Measurements from ENCODE around the gene UTP18. TPM values are rescaled to one million over a fixed set of nuclear protein-coding genes. Genes with fewer than 3 reads are reported as not detected.

UTP18 gene
- total RNA-seq, 1 donor from 2014 or later, result 1.8 TPM

DNA sequence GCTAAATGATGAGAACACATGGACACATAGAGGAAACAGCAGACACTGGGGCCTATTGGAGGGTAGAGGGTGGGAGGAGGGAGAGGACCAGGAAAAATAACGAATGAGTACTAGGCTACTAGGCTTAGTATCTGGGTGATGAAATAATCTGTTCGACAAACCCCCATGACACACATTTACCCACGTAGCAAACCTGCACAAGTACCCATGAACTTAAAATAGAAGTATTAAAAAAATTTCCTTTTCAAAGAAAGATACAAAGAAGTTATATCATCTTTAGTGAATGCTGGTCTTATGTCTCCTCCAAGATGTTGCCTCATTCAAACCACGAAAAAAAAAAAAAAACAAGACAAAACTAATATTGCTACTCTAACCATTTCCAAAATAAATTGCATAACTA is 32.2 kb upstream of the UTP18 start:
- H3K27me3 ChIP-seq, result no peaks in the 10 kb centered on the region
- H3K4me3 ChIP-seq, result no peak overlapping the region
- TF ChIP-seq, protein P1, sequence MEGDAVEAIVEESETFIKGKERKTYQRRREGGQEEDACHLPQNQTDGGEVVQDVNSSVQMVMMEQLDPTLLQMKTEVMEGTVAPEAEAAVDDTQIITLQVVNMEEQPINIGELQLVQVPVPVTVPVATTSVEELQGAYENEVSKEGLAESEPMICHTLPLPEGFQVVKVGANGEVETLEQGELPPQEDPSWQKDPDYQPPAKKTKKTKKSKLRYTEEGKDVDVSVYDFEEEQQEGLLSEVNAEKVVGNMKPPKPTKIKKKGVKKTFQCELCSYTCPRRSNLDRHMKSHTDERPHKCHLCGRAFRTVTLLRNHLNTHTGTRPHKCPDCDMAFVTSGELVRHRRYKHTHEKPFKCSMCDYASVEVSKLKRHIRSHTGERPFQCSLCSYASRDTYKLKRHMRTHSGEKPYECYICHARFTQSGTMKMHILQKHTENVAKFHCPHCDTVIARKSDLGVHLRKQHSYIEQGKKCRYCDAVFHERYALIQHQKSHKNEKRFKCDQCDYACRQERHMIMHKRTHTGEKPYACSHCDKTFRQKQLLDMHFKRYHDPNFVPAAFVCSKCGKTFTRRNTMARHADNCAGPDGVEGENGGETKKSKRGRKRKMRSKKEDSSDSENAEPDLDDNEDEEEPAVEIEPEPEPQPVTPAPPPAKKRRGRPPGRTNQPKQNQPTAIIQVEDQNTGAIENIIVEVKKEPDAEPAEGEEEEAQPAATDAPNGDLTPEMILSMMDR (IDR thresholded peaks at IDR 0.05), result no peak
- intact Hi-C loops (cut with DNase I), result no loop called here
- H3K4me1 ChIP-seq, result no peaks in the 10 kb centered on the region
- H3K27ac ChIP-seq, result no peak overlapping the region
- no peaks in the 10 kb centered on the region for H3K9me3 ChIP-seq
- H3K36me3 ChIP-seq, result peaks cover 0 to 6% of the 10 kb centered on the region in 2 donors
- no peak for DNase-seq (ENCODE audit: low spot score in 2 of 2)

DNA sequence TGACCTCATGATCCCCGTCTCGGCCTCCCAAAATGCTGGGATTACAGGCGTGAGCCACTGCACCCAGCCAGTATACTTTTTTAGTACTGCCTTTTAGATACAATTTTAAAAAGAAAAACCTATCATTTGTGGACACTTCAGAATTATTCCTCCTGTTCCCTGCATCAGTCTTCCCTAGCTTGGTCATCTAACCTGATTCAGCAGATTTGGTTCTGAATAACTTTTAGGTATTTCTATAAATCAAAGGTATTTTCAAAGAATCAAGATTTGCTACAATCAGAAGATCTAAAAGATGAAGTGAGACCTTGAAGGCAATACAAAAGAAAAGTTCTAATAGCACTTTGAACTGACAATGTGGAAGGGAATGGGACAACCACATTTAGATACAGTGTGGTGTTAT is 30.5 kb upstream of the UTP18 start:
- Histone ChIP-seq H3K9me3 (no peaks in the 10 kb centered on the region), H3K36me3 (peaks cover 0 to 2% of the 10 kb centered on the region in 2 donors), H3K4me1 (no peaks in the 10 kb centered on the region), H3K4me3 (no peak overlapping the region), H3K27me3 (no peaks in the 10 kb centered on the region), H3K27ac (no peak overlapping the region)
- no peak for DNase-seq (ENCODE audit: low spot score in 2 of 2)
- TF ChIP-seq, protein P1 (IDR thresholded peaks at IDR 0.05), result no peak
- intact Hi-C loops (cut with DNase I), result no loop called here

DNA sequence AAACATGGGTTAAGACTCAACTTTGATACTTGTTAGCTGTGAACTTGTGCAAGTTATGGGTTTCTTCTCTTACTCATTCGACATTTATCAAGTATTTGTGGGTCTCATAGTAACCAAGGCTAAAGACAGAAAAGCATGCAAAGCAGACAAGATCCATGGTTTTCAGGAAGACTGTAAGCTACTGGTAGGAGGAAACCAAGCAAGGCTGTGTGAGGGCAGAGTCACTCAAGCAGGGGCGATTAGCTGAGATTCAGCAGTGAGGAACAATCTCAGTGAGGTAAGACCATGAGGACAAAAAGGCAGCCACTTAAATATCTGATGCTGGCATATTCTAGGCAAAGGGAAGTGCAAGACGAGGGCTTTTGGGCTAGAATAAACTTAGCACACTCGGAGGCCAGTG is 30.0 kb upstream of the UTP18 start:
- no peak overlapping the region for H3K27ac ChIP-seq

DNA sequence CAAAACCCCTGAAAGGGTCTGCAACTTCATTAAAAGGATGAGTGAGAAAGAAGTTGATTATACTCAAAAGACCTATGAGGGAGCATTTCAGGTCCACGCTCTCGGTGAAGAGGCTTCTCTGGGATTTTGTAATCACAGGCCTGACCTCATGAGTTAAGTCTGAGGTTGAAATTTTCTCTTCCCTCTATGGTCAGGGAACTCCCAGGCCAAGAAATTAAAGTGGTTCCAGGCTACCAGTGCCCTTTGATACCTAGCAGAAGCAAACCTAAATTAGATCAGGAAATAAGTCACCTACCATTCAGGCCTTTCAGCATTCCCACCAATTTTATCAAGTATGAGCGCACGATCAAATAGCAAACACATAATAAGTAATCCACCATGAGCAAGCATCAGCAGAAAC is 28.3 kb upstream of the UTP18 start:
- no peak overlapping the region for H3K27ac ChIP-seq
- H3K27me3 ChIP-seq, result no peaks in the 10 kb centered on the region
- H3K4me1 ChIP-seq, result no peaks in the 10 kb centered on the region
- peaks cover 0 to 3% of the 10 kb centered on the region in 2 donors for H3K36me3 ChIP-seq
- no peak overlapping the region for H3K4me3 ChIP-seq
- intact Hi-C loops (cut with DNase I), result no loop called here
- peaks cover 0 to 5% of the 10 kb centered on the region in 2 donors for H3K9me3 ChIP-seq
- TF ChIP-seq, protein P1 (IDR thresholded peaks at IDR 0.05), result no peak
- DNase-seq (ENCODE audit: low spot score in 2 of 2), result no peak

More for the DNA sequence above, 30.0 kb upstream of the UTP18 start:
- no peak for DNase-seq (ENCODE audit: low spot score in 2 of 2)
- no peaks in the 10 kb centered on the region for H3K36me3 ChIP-seq
- intact Hi-C loops (cut with DNase I), result no loop called here
- H3K4me3 ChIP-seq, result no peak overlapping the region
- TF ChIP-seq, protein P1 (IDR thresholded peaks at IDR 0.05), result no peak
- H3K9me3 ChIP-seq, result peaks cover 0 to under 1% of the 10 kb centered on the region in 2 donors
- no peaks in the 10 kb centered on the region for H3K4me1 ChIP-seq
- no peaks in the 10 kb centered on the region for H3K27me3 ChIP-seq

DNA sequence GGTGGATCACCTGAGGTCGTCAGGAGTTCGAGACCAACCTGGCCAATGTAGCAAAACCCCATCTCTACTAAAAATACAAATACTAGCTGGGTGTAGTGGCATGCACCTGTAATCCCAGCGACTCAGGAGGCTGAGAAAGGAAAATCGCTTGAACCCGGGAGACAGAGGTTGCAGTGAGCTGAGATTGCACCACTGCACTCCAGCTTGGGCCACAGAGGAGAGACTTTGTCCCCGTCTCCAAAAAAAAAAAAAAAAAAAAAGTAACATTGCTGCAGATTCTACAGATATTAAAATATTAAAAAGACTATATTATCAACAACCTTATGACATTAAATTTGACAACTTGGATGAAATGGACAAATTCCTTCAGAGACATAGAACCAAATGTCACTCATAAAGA is 26.2 kb upstream of the UTP18 start:
- intact Hi-C loops (cut with DNase I), result no loop called here
- DNase-seq (ENCODE audit: low spot score in 2 of 2), result no peak

More for the DNA sequence above, 26.2 kb upstream of the UTP18 start:
- H3K4me3 ChIP-seq, result no peak overlapping the region
- TF ChIP-seq, protein P1 (IDR thresholded peaks at IDR 0.05), result no peak
- H3K9me3 ChIP-seq, result peaks cover 0 to 5% of the 10 kb centered on the region in 2 donors
- H3K36me3 ChIP-seq, result peaks cover 0 to 3% of the 10 kb centered on the region in 2 donors
- H3K27ac ChIP-seq, result no peak overlapping the region
- no peaks in the 10 kb centered on the region for H3K27me3 ChIP-seq
- no peaks in the 10 kb centered on the region for H3K4me1 ChIP-seq
